ENCODE measurements around the gene FOXR2. TPM values are rescaled to one million over a fixed set of nuclear protein-coding genes. Genes with fewer than 3 reads are reported as not detected.

The FOXR2 gene
- total RNA-seq, 1 donor from 2014 or later = not detected

- no peak for TF ChIP-seq CTCF (IDR thresholded peaks at IDR 0.05; ENCODE audit: unreplicated experiment)
- H3K9me3 Mint-ChIP-seq = peaks cover 85% of the 10 kb centered on the region
- DNase-seq (ENCODE audit: low spot score in 2 of 2, unreplicated experiment in 2 of 2) = no peak
- no peaks in the 10 kb centered on the region for H3K4me1 Mint-ChIP-seq
- H3K36me3 Mint-ChIP-seq = no peaks in the 10 kb centered on the region
- no peaks in the 10 kb centered on the region for H3K27me3 Mint-ChIP-seq (ENCODE audit: low read depth)
- H3K4me3 Mint-ChIP-seq = no peak overlapping the region
- no peak overlapping the region for H3K27ac Mint-ChIP-seq
These were observed 3.7 kb upstream of the FOXR2 start for GRCh38 chrX:55619547-55619946.

- no peak for DNase-seq (ENCODE audit: low spot score in 2 of 2, unreplicated experiment in 2 of 2)
- no peaks in the 10 kb centered on the region for H3K4me1 Mint-ChIP-seq
- peaks cover 68% of the 10 kb centered on the region for H3K9me3 Mint-ChIP-seq
- H3K27ac Mint-ChIP-seq = no peak overlapping the region
- no peak for TF ChIP-seq CTCF (IDR thresholded peaks at IDR 0.05; ENCODE audit: unreplicated experiment)
- H3K36me3 Mint-ChIP-seq = no peaks in the 10 kb centered on the region
- no peaks in the 10 kb centered on the region for H3K27me3 Mint-ChIP-seq (ENCODE audit: low read depth)
- H3K4me3 Mint-ChIP-seq = no peak overlapping the region
These were observed 1.2 kb downstream of the FOXR2 start for GRCh38 chrX:55624403-55624802.

- no peak for DNase-seq (ENCODE audit: low spot score in 2 of 2, unreplicated experiment in 2 of 2)
- no peaks in the 10 kb centered on the region for H3K36me3 Mint-ChIP-seq
- H3K4me1 Mint-ChIP-seq = no peaks in the 10 kb centered on the region
- H3K27ac Mint-ChIP-seq = no peak overlapping the region
- H3K4me3 Mint-ChIP-seq = no peak overlapping the region
- no peak for TF ChIP-seq CTCF (IDR thresholded peaks at IDR 0.05; ENCODE audit: unreplicated experiment)
- H3K9me3 Mint-ChIP-seq = peaks cover 47% of the 10 kb centered on the region
- H3K27me3 Mint-ChIP-seq (ENCODE audit: low read depth) = no peaks in the 10 kb centered on the region
These were observed 12.9 kb downstream of the FOXR2 start for GRCh38 chrX:55636109-55636508.

- Mint-ChIP-seq H3K9me3 (peaks cover 45% of the 10 kb centered on the region), H3K4me3 (no peak overlapping the region), H3K27me3 (ENCODE audit: low read depth) (no peaks in the 10 kb centered on the region), H3K36me3 (no peaks in the 10 kb centered on the region), H3K4me1 (no peaks in the 10 kb centered on the region), H3K27ac (no peak overlapping the region)
- DNase-seq (ENCODE audit: low spot score in 2 of 2, unreplicated experiment in 2 of 2) = no peak
- TF ChIP-seq CTCF (IDR thresholded peaks at IDR 0.05; ENCODE audit: unreplicated experiment) = no peak
These were observed 15.7 kb downstream of the FOXR2 start for GRCh38 chrX:55638933-55639332.

- Mint-ChIP-seq H3K9me3 (peaks cover 55% of the 10 kb centered on the region), H3K4me3 (no peak overlapping the region), H3K27ac (no peak overlapping the region), H3K27me3 (ENCODE audit: low read depth) (no peaks in the 10 kb centered on the region), H3K36me3 (no peaks in the 10 kb centered on the region), H3K4me1 (no peaks in the 10 kb centered on the region)
- no peak for DNase-seq (ENCODE audit: low spot score in 2 of 2, unreplicated experiment in 2 of 2)
- TF ChIP-seq CTCF (IDR thresholded peaks at IDR 0.05; ENCODE audit: unreplicated experiment) = no peak
These were observed 17.7 kb downstream of the FOXR2 start for GRCh38 chrX:55640854-55641253.

GRCh38 chrX:55648434-55648833 is 25.2 kb downstream of the FOXR2 start:
- Mint-ChIP-seq H3K9me3 (peaks cover 83% of the 10 kb centered on the region), H3K36me3 (no peaks in the 10 kb centered on the region), H3K27ac (no peak overlapping the region), H3K27me3 (ENCODE audit: low read depth) (no peaks in the 10 kb centered on the region), H3K4me1 (no peaks in the 10 kb centered on the region), H3K4me3 (no peak overlapping the region)
- no peak for TF ChIP-seq CTCF (IDR thresholded peaks at IDR 0.05; ENCODE audit: unreplicated experiment)
- DNase-seq (ENCODE audit: low spot score in 2 of 2, unreplicated experiment in 2 of 2) = no peak

Data from mesothelial cell of epicardium (in vitro differentiated cells).